H1 (cell line): Measurements from ENCODE around the gene S100A10. TPM values are rescaled to one million over a fixed set of nuclear protein-coding genes. Genes with fewer than 3 reads are reported as not detected.

Experiments used
- CTCF ChIA-PET: fragments of 300-600 bp; sonication (Branson Sonifier 250); formaldehyde crosslinking; loops from one replicate; lab custom pipeline; 2021; ENCODE audit not compliant: partially characterized antibody; lab: Charles Lee
- POLR2A ChIA-PET: fragments of 300-600 bp; sonication (Branson Sonifier 250); formaldehyde crosslinking; loops from one replicate; lab custom pipeline; 2021; ENCODE audit warnings: inconsistent platforms; ENCODE audit not compliant: partially characterized antibody; lab: Charles Lee
- DNase-seq, 2 experiments: peaks; one replicate each; pipeline versions ENCODE4 v3.0.0 to v3.0.0-alpha.2; 2010 to 2022; ENCODE audit warnings: low spot score in 2 of 2, low read depth in 1 of 2, mixed read lengths in 1 of 2
- FAIRE-seq: peaks from 2 replicates; lab custom pipeline; 2011; peaks lifted over from hg19 to GRCh38; lab: Jason Lieb, UNC
- H2AFZ ChIP-seq: 2 replicates; pipeline ENCODE4 v1.8.1; 2012; ENCODE audit warnings: low read length, inconsistent platforms
- H2AK5ac ChIP-seq: 2 replicates; pipeline ENCODE4 v1.6.1; 2013; ENCODE audit warnings: low read depth, low read length
- H2BK120ac ChIP-seq: replicated peaks from 2 replicates; pipeline ENCODE3; 2013; ENCODE audit warnings: low read depth, low read length, inconsistent platforms
- H2BK12ac ChIP-seq: 2 replicates; pipeline ENCODE4 v1.6.1; 2013; ENCODE audit warnings: low read depth, low read length
- H2BK15ac ChIP-seq: 2 replicates; pipeline ENCODE4 v1.6.1; 2013; ENCODE audit warnings: low read length
- H2BK20ac ChIP-seq: 2 replicates; pipeline ENCODE4 v1.6.1; 2013; ENCODE audit warnings: low read length
- H2BK5ac ChIP-seq: 2 replicates; pipeline ENCODE4 v1.6.1; 2013; ENCODE audit warnings: low read depth, low read length
- H3K14ac ChIP-seq: 2 replicates; pipeline ENCODE4 v1.6.1; 2013; ENCODE audit warnings: inconsistent platforms; ENCODE audit not compliant: insufficient read length
- H3K18ac ChIP-seq: 2 replicates; pipeline ENCODE4 v1.6.1; 2013; ENCODE audit warnings: low read length; ENCODE audit errors: extremely low read depth
- H3K23ac ChIP-seq: 2 replicates; pipeline ENCODE4 v1.6.1; 2013; ENCODE audit warnings: inconsistent platforms; ENCODE audit not compliant: insufficient read length
- H3K23me2 ChIP-seq: 2 replicates; pipeline ENCODE4 v1.6.1; 2013; ENCODE audit warnings: low read depth, low read length
- H3K27ac ChIP-seq: 2 replicates; pipeline ENCODE4 v1.6.1; 2011; ENCODE audit warnings: low read depth, low read length, inconsistent platforms
- H3K27me3 ChIP-seq, 4 experiments: replicated peaks in 1 of 4; 1 replicate in 1 of 4; 2 replicates in 3 of 4; pipeline versions ENCODE4 v1.6.1 to v1.8.1; 2011 to 2013; ENCODE audit warnings: low read length in 3 of 4, mild to moderate bottlenecking in 3 of 4, inconsistent platforms in 2 of 4, mixed read lengths in 2 of 4, moderate library complexity in 1 of 4; ENCODE audit not compliant: control insufficient read depth in 3 of 4, insufficient read depth in 3 of 4; ENCODE audit errors: extremely low read depth in 1 of 4
- H3K36me3 ChIP-seq, 4 experiments: 2 replicates each; pipeline versions ENCODE4 v1.6.1 to v1.8.1; 2011 to 2013; ENCODE audit warnings: mild to moderate bottlenecking in 4 of 4, low read length in 3 of 4, moderate library complexity in 2 of 4, control low read depth in 1 of 4, inconsistent platforms in 1 of 4; ENCODE audit not compliant: insufficient read depth in 4 of 4, control insufficient read depth in 2 of 4
- H3K4ac ChIP-seq: replicated peaks from 2 replicates; pipeline ENCODE3; 2013; ENCODE audit warnings: low read length, low read depth, mixed read lengths, inconsistent platforms; ENCODE audit not compliant: insufficient read length
- H3K4me1 ChIP-seq, 4 experiments: replicated peaks in 1 of 4; 1 replicate in 1 of 4; 2 replicates in 3 of 4; pipeline versions ENCODE4 v1.6.1 to v1.8.1; 2011 to 2013; ENCODE audit warnings: low read length in 3 of 4, inconsistent platforms in 2 of 4, mixed read lengths in 1 of 4; ENCODE audit not compliant: insufficient read depth in 4 of 4, control insufficient read depth in 3 of 4
- H3K4me2 ChIP-seq, 2 experiments: 2 replicates each; pipeline versions ENCODE4 v1.6.1 to v1.8.1; 2011 to 2013; ENCODE audit warnings: low read depth in 2 of 2, low read length in 2 of 2, control low read depth in 1 of 2, inconsistent platforms in 1 of 2, mild to moderate bottlenecking in 1 of 2; ENCODE audit not compliant: insufficient read depth in 1 of 2
- H3K4me3 ChIP-seq, 4 experiments: fragments of 200-600, 300-600 bp in 1 of 4; sonication (generic), shearing (Covaris generic), sonication (Bioruptor Twin) in 1 of 4; 2 replicates each; pipeline versions ENCODE4 v1.5.1 to v1.8.1; 2011 to 2016; ENCODE audit warnings: low read length in 4 of 4, low read depth in 3 of 4, control low read depth in 2 of 4, inconsistent platforms in 2 of 4, mild to moderate bottlenecking in 2 of 4, mixed read lengths in 1 of 4, moderate library complexity in 1 of 4; ENCODE audit not compliant: insufficient read depth in 2 of 4; ENCODE audit errors: extremely low read depth in 1 of 4
- H3K56ac ChIP-seq: replicated peaks from 2 replicates; pipeline ENCODE3; 2013; ENCODE audit warnings: low read depth, mild to moderate bottlenecking, mixed read lengths, low read length, inconsistent platforms; ENCODE audit not compliant: insufficient read length
- H3K79me1 ChIP-seq: 2 replicates; pipeline ENCODE4 v1.6.1; 2013; ENCODE audit warnings: low read depth, low read length, control low read depth
- H3K79me2 ChIP-seq, 2 experiments: 2 replicates each; pipeline versions ENCODE4 v1.6.1 to v1.8.1; 2012 to 2013; ENCODE audit warnings: low read length in 2 of 2, mild to moderate bottlenecking in 2 of 2, inconsistent platforms in 1 of 2; ENCODE audit not compliant: insufficient read depth in 2 of 2, control insufficient read depth in 1 of 2
- H3K9ac ChIP-seq, 4 experiments: replicated peaks in 1 of 4; 1 replicate in 1 of 4; 2 replicates in 3 of 4; pipeline versions ENCODE4 v1.6.1 to v1.8.1; 2011 to 2013; ENCODE audit warnings: low read depth in 3 of 4, low read length in 3 of 4, control low read depth in 2 of 4, mild to moderate bottlenecking in 2 of 4, moderate library complexity in 2 of 4, inconsistent platforms in 1 of 4; ENCODE audit errors: extremely low read depth in 1 of 4
- H3K9me3 ChIP-seq, 2 experiments: 2 replicates each; pipeline versions ENCODE4 v1.6.1 to v1.8.1; 2012 to 2013; ENCODE audit warnings: mild to moderate bottlenecking in 2 of 2, moderate library complexity in 2 of 2, control low read depth in 1 of 2, inconsistent platforms in 1 of 2, low read depth in 1 of 2, low read length in 1 of 2, mixed read lengths in 1 of 2; ENCODE audit not compliant: insufficient read depth in 2 of 2
- H4K20me1 ChIP-seq, 2 experiments: replicated peaks in 1 of 2; 2 replicates each; pipeline versions ENCODE3 to v1.8.1; 2011 to 2013; ENCODE audit warnings: inconsistent platforms in 2 of 2, low read length in 2 of 2, mild to moderate bottlenecking in 1 of 2; ENCODE audit not compliant: insufficient read depth in 2 of 2, control insufficient read depth in 1 of 2
- H4K5ac ChIP-seq: 2 replicates; pipeline ENCODE4 v1.6.1; 2013; ENCODE audit warnings: low read length, low read depth, mixed read lengths, inconsistent platforms; ENCODE audit not compliant: insufficient read length
- H4K8ac ChIP-seq: 2 replicates; pipeline ENCODE4 v1.8.0; 2013; ENCODE audit warnings: mild to moderate bottlenecking, moderate library complexity, low read length, inconsistent platforms; ENCODE audit not compliant: insufficient read depth; ENCODE audit errors: extremely low read depth
- H4K91ac ChIP-seq: replicated peaks from 2 replicates; pipeline ENCODE3; 2013; ENCODE audit warnings: low read length, mixed read lengths, inconsistent platforms; ENCODE audit not compliant: insufficient read length
- BRCA1 ChIP-seq: IDR thresholded peaks from 2 replicates; pipeline ENCODE4 v1.6.1; 2012; ENCODE audit warnings: low read depth, low read length, improper control_type of control experiment
- EGR1 ChIP-seq: IDR thresholded peaks from 2 replicates; pipeline ENCODE4 v1.6.1; 2011; ENCODE audit warnings: low read depth, low read length, borderline replicate concordance
- EP300 ChIP-seq, 2 experiments: IDR thresholded peaks; 1 replicate in 1 of 2; 2 replicates in 1 of 2; pipeline ENCODE4 v1.6.1; 2011 to 2012; ENCODE audit warnings: low read depth in 2 of 2, low read length in 2 of 2, mild to moderate bottlenecking in 2 of 2, borderline replicate concordance in 1 of 2, inconsistent platforms in 1 of 2, moderate library complexity in 1 of 2
- KDM4A ChIP-seq: IDR thresholded peaks from one replicate; pipeline ENCODE4 v1.7.1; 2012; ENCODE audit warnings: low read depth, mild to moderate bottlenecking, moderate library complexity, low read length, inconsistent platforms; ENCODE audit not compliant: severe bottlenecking
- MAFK ChIP-seq: IDR thresholded peaks from 2 replicates; pipeline ENCODE4 v1.6.1; 2012; ENCODE audit warnings: low read depth, mild to moderate bottlenecking, improper control_type of control experiment, low read length
- RBBP5 ChIP-seq: IDR thresholded peaks from 2 replicates; pipeline ENCODE4 v1.7.1; 2012; ENCODE audit warnings: low read depth, mild to moderate bottlenecking, inconsistent platforms, low read length, moderate library complexity, borderline replicate concordance
- RFX5 ChIP-seq: IDR thresholded peaks from 2 replicates; pipeline ENCODE4 v1.6.1; 2011; ENCODE audit warnings: low read depth, low read length, improper control_type of control experiment, borderline replicate concordance
- SAP30 ChIP-seq: fragments of 300-600 bp; sonication (generic); IDR thresholded peaks from 2 replicates; pipeline ENCODE4 v1.7.1; 2012; ENCODE audit warnings: low read length, moderate library complexity, mild to moderate bottlenecking, inconsistent platforms; ENCODE audit not compliant: insufficient read depth, insufficient replicate concordance
- SP1 ChIP-seq: IDR thresholded peaks from 2 replicates; pipeline ENCODE4 v1.6.1; 2011; ENCODE audit warnings: low read depth, low read length
- TAF7 ChIP-seq: optimal IDR thresholded peaks from 2 replicates; pipeline ENCODE3; 2011; ENCODE audit warnings: low read depth, mild to moderate bottlenecking, inconsistent platforms, low read length, moderate library complexity, borderline replicate concordance
- TCF12 ChIP-seq: IDR thresholded peaks from 2 replicates; pipeline ENCODE4 v1.6.1; 2011; ENCODE audit warnings: low read depth, mild to moderate bottlenecking, low read length
- ZNF274 ChIP-seq: IDR thresholded peaks from 2 replicates; pipeline ENCODE4 v1.7.0; 2012; ENCODE audit warnings: low read length, borderline replicate concordance; ENCODE audit errors: extremely low read depth
- WGBS, 2 experiments: shearing (Covaris generic) in 1 of 2; methylation state at CpG; one replicate each; pipeline versions ENCODE4 v1.1.6 to v1.1.7; 2013 to 2015; ENCODE audit warnings: low lambda C conversion rate in 2 of 2, mixed read lengths in 2 of 2, inconsistent platforms in 1 of 2, low coverage in 1 of 2, missing lambda C conversion rate in 1 of 2; ENCODE audit not compliant: insufficient replicate concordance in 2 of 2, insufficient coverage in 1 of 2, insufficient read length in 1 of 2; ENCODE audit errors: extremely low coverage in 1 of 2, missing lambda C conversion rate in 1 of 2; 5-methylcytosine and 5-hydroxymethylcytosine counted together
- polyA plus RNA-seq, 7 experiments: library from polyadenylated mRNA; depleted of rRNA in 3 of 7; stranded (reverse) in 5 of 7; unstranded in 2 of 7; fragments of >200 nt in 5 of 7; fragments of 200-250 nt in 2 of 7; gene quantifications; 1 replicate in 5 of 7; 2 replicates in 1 of 7; 4 replicates in 1 of 7; pipeline versions ENCODE4 v1.2.1 to v1.2.3, GENCODE V29; 2011 to 2013; ENCODE audit warnings: missing spikeins in 2 of 7, mixed read lengths in 2 of 7
- total RNA-seq: library from RNA; stranded (reverse); fragmentation: NEBNext Ultra II Directional; extraction: Animal tissue kit (Norgen Biotek cat#: 25700); gene quantifications from 2 replicates; pipeline ENCODE4 v1.2.1, GENCODE V29; 2021
- TF ChIP-seq, protein P1 (sequence below): IDR thresholded peaks from 2 replicates; pipeline ENCODE4 v1.6.1; 2012; ENCODE audit warnings: inconsistent platforms

Gene S100A10
- total and polyA plus RNA-seq, 2 of the 8 experiments (the other 6 are each of a cell fraction or from before 2014, with no cell fraction given): 23.9 to 231 TPM

DNA sequence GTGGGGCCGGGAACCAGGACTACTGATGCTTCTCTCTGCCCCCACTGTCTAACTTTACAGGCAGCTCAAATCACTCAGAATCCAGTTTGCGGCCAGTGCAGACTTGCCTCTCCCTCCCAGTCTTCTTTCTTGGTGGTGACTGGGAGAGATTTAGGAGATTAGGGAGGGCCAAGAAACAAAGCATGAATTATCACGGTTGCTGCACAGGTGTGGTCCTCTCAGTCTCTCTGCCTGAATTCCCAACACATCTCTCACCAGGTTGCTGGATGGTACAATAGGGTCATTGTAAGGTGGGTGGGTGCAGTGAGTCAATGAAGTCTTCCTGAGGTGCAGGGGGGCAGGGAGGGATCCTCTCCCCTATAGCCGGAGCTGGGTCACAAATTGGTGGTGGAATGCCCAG, 30.6 kb upstream of the S100A10 start:
- Histone ChIP-seq H3K4me3 (no peak overlapping the region), H3K23me2 (no peaks in the 10 kb centered on the region), H2BK15ac (no peak overlapping the region), H3K23ac (no peak overlapping the region), H4K8ac (no peak overlapping the region), H4K20me1 (no peaks in the 10 kb centered on the region), H3K79me2 (no peaks in the 10 kb centered on the region), H3K9ac (no peak overlapping the region), H3K56ac (no peak overlapping the region), H3K18ac (no peak overlapping the region), H3K9me3 (no peaks in the 10 kb centered on the region), H3K27ac (no peak overlapping the region), H2BK20ac (no peak overlapping the region), H3K4me1 (peaks cover 0 to 5% (median 2%) of the 10 kb centered on the region in 4 experiments; a peak in 2 of 7 replicates), H3K14ac (no peak overlapping the region), H4K91ac (no peak overlapping the region), H2AK5ac (no peak overlapping the region), H2BK12ac (no peak overlapping the region), H4K5ac (no peak overlapping the region), H2BK5ac (no peak overlapping the region), H3K36me3 (no peaks in the 10 kb centered on the region), H3K79me1 (no peaks in the 10 kb centered on the region), H2AFZ (0 out of 2 replicates have a peak overlapping the region, but pooled peaks have one; percentile 21), H3K4ac (no peak overlapping the region), H3K27me3 (no peaks in the 10 kb centered on the region), H3K4me2 (0 out of 4 replicates have a peak overlapping the region, but pooled peaks of 1 of the 2 experiments have one; percentile 9), H2BK120ac (no peak overlapping the region)
- FAIRE-seq (no peak), DNase-seq (no peak)
- WGBS, 2 experiments: 90% methylated on average over 4 of the region's 4 CpGs; no CpG with 5 or more reads in 1 of the 2 experiments
- CTCF ChIA-PET: interaction anchor here (1.2 to 3.5 kb wide), 4 partner anchors 9 to 56 kb away, joined by 3 to 15 read pairs (median 10); no protein-coding TSS in a partner anchor
- POLR2A ChIA-PET: no interaction called here
- TF ChIP-seq BRCA1: no peak
- TF ChIP-seq MAFK: no peak
- TF ChIP-seq KDM4A: no peak
- no peak for TF ChIP-seq RFX5
- no peak for TF ChIP-seq SAP30
- TF ChIP-seq EP300 (IDR thresholded peaks at IDR 0.05; ENCODE audit: borderline replicate concordance in 1 of 2, low read depth in 2 of 2, low read length in 2 of 2): no peak
- TF ChIP-seq TAF7: no peak
- no peak for TF ChIP-seq TCF12
- TF ChIP-seq, protein P1, sequence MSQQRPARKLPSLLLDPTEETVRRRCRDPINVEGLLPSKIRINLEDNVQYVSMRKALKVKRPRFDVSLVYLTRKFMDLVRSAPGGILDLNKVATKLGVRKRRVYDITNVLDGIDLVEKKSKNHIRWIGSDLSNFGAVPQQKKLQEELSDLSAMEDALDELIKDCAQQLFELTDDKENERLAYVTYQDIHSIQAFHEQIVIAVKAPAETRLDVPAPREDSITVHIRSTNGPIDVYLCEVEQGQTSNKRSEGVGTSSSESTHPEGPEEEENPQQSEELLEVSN: no peak
- no peak for TF ChIP-seq RBBP5
- no peak for TF ChIP-seq ZNF274
- no peak for TF ChIP-seq EGR1
- TF ChIP-seq SP1: no peak
